ENCODE data around the gene PAGE3.

Gene PAGE3, protein sequence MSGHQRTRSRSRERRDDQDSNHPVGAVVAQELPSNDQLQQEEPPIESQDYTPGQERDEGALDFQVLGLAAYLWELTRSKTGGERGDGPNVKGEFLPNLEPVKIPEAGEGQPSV

DNA sequence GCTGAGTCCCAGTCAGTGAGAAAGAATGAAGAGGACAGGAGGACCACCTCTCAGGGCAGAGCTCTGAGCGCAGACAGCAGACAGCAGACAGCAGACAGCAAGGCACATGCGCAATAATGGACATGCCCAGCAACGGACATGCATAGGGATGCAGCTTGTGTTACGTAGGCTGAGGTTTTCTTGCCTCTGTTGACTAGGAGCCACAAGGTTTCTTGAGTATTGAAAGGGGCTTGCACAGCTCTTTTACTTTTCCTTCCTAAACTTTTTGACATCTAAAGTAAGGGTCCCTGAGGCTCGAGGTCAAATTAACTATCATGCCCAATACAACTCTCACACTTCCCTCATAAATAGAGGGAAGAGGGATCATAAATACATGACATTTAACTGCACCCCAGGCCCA lies at the start of gene PAGE3:
TSS of gene PAGE3 (minus strand) at position 101 of the 400 bp plus-strand sequence. CDS start 1,013 bp downstream, outside the sequence.
- no peak for DNase-seq

DNA sequence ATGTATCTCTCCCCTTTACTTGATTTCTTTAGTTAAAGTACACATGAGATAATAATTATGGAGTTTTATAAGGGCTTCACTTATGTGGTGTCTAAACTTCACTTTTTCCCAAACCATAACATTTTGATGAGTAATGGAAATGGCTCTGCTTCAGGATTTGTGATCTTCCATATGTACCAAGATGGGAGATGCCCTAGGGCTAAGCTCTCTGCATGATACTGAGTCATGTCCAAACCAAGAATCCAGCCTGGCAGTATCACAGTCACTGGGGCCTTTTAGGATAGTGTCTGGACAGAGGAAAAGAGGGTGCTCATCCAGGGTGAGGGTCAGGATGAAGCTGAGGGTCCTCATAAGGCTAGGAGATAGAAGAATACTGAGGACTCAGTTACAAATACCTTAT lies 47.9 kb upstream of the PAGE3 start:
- no peak for DNase-seq

DNA sequence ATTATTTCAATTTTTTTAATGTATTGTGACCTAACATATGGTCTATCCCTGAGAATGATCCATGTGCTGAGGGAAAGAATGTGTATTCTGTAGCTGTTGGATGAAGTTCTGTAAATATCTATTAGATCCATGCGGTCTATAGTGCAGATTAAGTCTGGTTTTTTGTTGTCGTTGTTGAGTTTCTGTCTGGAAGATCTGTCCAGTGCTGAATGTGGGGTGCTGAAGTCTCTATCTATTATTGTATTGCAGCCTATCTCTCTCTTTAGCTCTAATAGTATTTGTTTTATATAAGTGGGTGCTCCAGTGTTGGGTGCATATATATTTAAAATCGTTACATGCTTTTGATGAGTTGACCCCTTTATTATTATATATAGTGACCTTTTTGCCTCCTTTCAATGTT lies 26.2 kb upstream of the PAGE3 start:
- DNase-seq: no peak

DNA sequence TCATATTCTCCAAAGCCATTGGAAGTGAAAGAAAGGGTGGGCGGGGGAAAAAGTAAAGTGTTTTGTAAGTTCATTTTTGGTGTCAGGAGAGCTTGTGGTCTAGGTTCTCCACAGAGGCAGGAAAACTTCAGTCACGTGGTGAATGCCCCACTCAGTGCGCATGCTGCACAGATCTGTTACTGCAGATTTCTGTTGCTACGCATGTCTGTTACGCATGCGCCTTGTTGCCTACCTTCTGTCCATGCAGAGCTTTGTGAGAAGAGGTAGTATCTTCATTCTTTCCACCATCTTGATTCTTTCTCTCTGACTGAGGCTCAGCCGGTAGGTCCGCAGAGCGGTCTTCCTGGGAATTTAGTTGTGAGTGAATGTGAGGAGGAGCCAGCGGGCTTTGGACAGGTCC lies 15.1 kb upstream of the PAGE3 start:
- DNase-seq: no peak

DNA sequence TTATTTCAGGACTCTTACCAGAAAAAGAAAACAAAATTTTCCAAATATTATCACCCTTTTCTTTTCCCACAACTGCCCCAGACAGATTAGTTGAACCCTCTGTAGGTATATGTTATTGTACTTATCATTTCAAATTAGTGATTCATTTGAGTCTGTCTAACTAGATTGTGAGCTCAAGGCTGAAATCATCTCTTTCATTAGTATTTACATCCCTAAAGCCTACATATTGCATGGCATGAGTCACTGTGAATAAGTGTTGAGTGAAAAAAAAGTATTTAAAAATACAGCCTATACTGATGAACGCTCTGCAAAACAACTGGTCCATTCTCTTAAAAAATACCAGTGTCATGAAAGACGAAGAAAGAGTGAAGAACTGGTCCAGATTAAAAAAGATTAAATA lies 3.9 kb downstream of the PAGE3 start:
- no peak for DNase-seq

DNA sequence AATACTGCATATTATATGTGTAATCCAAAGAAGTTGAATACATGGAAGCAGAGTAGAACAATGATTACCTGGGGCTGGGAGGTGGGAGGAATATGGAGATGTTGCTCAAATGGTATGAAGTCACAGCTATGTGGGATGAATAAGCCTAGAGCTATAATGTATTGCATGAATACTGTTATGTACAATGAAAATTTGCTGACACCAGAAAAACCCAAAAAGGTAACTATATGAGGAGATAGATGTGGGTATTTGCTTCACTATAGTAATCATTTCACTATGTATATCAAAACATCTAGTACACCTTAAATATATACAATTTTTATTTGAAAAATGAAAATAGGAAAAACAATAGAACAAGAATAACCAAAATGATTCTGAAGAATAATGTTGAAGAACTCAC lies 11.2 kb downstream of the PAGE3 start:
- no peak for DNase-seq

DNA sequence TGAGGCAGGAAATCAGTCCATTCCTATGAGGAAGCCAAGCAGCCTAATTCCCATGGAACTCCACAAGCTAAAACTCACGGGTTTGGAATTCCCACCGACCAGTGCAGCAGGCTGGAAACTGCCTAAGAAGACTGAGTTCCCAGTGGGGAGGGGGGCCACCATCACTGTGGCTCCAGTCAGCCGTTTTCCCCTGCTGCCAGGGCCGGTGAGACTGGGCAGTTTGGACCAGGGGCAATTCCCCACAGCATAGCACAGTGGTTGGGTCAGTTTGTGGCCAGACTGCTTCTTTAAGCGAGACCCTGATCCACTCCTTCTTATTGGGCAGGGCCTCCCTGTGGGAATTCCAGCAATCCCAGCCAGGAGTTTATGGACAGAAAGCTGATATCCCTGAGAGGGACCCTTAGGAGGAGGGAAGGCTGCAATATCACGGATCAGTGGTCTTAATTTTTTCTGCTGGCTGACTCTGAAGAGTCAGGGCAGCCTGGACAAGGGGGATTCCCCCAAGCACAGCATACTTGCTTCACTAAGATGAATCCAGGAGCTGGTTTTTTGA lies 23.9 kb downstream of the PAGE3 start:
- DNase-seq: no peak

DNA sequence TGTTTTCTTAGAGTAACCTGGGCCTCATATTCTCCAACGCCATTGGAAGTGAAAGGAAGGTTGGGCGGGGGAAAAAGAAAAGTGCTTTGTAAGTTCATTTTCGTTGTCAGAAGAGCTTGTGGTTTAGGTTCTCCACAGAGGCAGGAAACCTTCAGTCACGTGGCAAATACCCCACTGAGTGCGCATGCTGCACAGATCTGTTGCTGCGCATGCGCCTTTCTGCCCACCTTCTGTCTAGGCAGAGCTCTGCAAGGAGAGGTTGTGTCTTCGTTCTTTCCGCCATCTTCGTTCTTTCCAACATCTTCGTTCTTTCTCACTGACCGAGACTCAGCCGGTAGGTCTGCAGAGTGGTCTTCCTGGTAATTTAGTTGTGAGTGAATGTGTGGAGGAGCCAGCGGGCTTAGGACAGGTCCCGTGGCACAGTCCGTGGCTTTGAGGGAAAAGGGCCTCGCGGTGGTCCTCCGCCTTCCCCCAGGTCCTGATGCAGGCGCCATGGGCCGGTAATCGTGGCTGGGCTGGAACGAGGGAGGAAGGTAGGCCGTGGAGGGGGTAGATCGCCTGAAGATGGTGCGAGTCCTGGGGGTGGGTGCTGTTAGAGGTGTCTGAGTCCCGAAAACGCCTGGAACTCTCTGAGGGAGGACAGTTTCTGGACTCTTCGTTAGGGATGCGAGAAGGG lies 44.5 kb downstream of the PAGE3 start, which contains the start of gene PAGE5:
TSS of gene PAGE5 (plus strand) at position 228 of the 676 bp plus-strand sequence. CDS start 1,037 bp downstream, outside the sequence.
- no peak for DNase-seq

DNA sequence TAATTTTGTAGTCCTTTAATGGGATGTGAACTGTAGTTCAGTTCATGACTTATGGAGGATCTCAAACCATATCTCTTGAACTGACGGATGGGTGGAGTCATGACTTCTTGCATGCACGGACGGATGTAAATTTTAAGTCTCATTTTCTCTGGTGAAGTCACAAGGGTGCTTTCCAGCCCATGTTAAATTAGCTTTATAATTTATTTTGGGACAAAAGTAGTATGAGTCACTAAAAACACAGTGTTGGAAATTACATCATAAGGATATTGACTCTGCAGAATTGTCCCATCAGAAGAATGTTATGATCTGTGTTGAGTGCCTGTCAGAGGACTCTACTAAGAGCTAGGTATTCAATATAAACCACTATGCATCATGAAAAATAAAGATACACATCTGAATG lies 51.3 kb downstream of the PAGE3 start:
- DNase-seq: no peak

DNA sequence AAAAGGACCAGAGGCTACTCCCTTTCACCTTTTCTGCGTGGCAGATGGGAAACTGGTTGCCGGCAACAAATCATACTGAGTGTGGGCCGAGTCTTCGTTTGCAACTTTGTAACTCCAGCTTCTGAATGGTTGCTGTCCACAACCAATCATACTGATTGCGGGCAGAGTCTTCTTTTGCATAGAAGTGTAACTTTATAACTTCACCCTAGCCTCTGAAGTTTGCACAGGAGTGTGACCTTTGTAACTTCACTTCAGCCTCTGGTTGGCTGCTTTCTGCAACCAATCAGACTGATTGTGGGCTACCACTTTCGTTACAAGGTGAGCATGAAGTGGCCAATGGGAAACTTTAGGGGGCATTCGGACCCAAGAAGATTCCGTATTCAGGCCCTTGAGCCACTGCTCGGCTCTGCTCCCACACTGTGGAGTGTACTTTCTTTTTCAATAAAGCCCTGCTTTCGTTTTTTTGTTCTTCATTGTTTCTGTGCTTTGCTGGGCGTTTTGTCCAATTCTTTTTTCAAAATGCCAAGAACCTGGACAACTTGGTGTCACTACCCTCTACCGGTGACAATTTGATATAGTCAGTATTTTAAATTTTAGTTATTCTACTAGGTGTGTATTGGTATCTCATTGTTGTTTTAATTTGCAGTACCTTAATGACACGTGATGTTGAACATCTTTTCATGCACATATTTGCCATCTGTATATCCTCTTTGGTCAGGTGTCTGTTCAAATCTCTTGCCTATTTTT lies 53.6 kb downstream of the PAGE3 start:
- no peak for DNase-seq

All from DMS153 (cell line).